Measurements from ENCODE around the gene SLIT1. TPM values are rescaled to one million over a fixed set of nuclear protein-coding genes. Genes with fewer than 3 reads are reported as not detected.
A peak's percentile ranks its signal among the peaks of the same experiment; 100 is the strongest.

SLIT1 gene
- total and polyA plus RNA-seq, 2 experiments from 2014 or later, result not detected

GRCh38 chr10:97200616-97201015 is 14.9 kb upstream of the SLIT1 start:
- no peaks in the 10 kb centered on the region for H3K9me2 ChIP-seq (ENCODE audit: insufficient read depth)
- no peaks in the 10 kb centered on the region for H3K36me3 ChIP-seq (ENCODE audit: low read depth)
- H2AFZ ChIP-seq, result no peak overlapping the region
- H4K20me1 ChIP-seq (ENCODE audit: insufficient read depth), result no peaks in the 10 kb centered on the region
- H3K9ac ChIP-seq, result no peak overlapping the region
- no peaks in the 10 kb centered on the region; the same call in 1 of the 2 replicates for H3K27me3 ChIP-seq (replicated peaks; ENCODE audit: insufficient read depth)
- in situ Hi-C loops (cut with MboI), result loop anchor here (10.0 to 25.0 kb wide), 2 partner anchors 126 to 813 kb away; no protein-coding TSS in a partner anchor
- H3K4me1 ChIP-seq (ENCODE audit: insufficient read depth), result no peaks in the 10 kb centered on the region
- TF ChIP-seq EZH2phosphoT487 (IDR thresholded peaks at IDR 0.05; ENCODE audit: insufficient read depth, low read depth) (no peak), EZH2 (IDR thresholded peaks at IDR 0.05; ENCODE audit: insufficient read depth, poor library complexity, severe bottlenecking) (no peak)
- H3K79me2 ChIP-seq (ENCODE audit: insufficient read depth), result no peaks in the 10 kb centered on the region
- H3K4me2 ChIP-seq (ENCODE audit: unreplicated experiment), result no peak overlapping the region
- H3K4me3 ChIP-seq, result no peak overlapping the region
- 64 to 75% methylated on average over 6 of the region's 6 CpGs for WGBS, 2 experiments (ENCODE audit: low coverage in 1 of 2, low lambda C conversion rate in 2 of 2, missing lambda C conversion rate in 2 of 2)
- H3F3A ChIP-seq (ENCODE audit: insufficient read depth), result no peaks in the 10 kb centered on the region
- DNase-seq, result no peak
- no peaks in the 10 kb centered on the region for H3K9me3 ChIP-seq (ENCODE audit: low read depth)
- no peak overlapping the region for H3K27ac ChIP-seq

- H3K79me2 ChIP-seq (ENCODE audit: insufficient read depth), result no peaks in the 10 kb centered on the region
- in situ Hi-C loops (cut with MboI), result no loop called here
- H2AFZ ChIP-seq, result no peak overlapping the region
- H3K27me3 ChIP-seq (replicated peaks; ENCODE audit: insufficient read depth), result no peaks in the 10 kb centered on the region; the same call in none of the 2 replicates
- H3K4me1 ChIP-seq (ENCODE audit: insufficient read depth), result no peaks in the 10 kb centered on the region
- DNase-seq, result no peak
- no peak overlapping the region for H3K9ac ChIP-seq
- WGBS, 2 experiments (ENCODE audit: low coverage in 1 of 2, low lambda C conversion rate in 2 of 2, missing lambda C conversion rate in 2 of 2), result 44 to 55% methylated on average over 3 of the region's 3 CpGs
- H4K20me1 ChIP-seq (ENCODE audit: insufficient read depth), result no peaks in the 10 kb centered on the region
- no peak overlapping the region for H3K27ac ChIP-seq
- no peak overlapping the region for H3K4me3 ChIP-seq
- H3K9me2 ChIP-seq (ENCODE audit: insufficient read depth), result no peaks in the 10 kb centered on the region
- no peaks in the 10 kb centered on the region for H3K36me3 ChIP-seq (ENCODE audit: low read depth)
- H3K9me3 ChIP-seq (ENCODE audit: low read depth), result no peaks in the 10 kb centered on the region
- TF ChIP-seq EZH2phosphoT487 (IDR thresholded peaks at IDR 0.05; ENCODE audit: insufficient read depth, low read depth), result no peak
- TF ChIP-seq EZH2 (IDR thresholded peaks at IDR 0.05; ENCODE audit: insufficient read depth, poor library complexity, severe bottlenecking), result no peak
- no peak overlapping the region for H3K4me2 ChIP-seq (ENCODE audit: unreplicated experiment)
- H3F3A ChIP-seq (ENCODE audit: insufficient read depth), result no peaks in the 10 kb centered on the region
Measured at GRCh38 chr10:97199152-97199551, 13.4 kb upstream of the SLIT1 start.

DNA sequence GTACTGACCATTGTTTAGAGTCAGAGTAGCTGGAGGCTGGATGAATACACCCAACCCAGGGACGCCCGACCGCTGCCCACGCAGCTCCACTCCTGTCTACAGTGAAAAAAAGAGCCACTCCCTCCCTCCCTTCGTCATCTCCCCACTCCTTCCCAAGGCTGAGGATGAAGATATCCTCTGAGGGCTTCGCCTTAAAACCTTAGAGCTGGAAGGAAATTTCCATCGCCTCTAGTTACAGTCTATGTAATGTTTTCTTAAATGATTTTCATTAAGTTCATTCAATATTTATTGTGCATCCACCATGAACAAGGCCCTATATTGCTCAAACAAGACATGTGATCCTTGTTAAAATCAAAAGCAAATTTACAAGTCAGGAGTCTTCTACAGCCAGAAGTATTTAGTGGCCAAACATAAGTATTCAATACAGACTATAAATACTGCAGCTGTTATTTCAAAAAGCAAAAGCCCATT is 11.3 kb upstream of the SLIT1 start:
- DNase-seq, result peak; percentile 49
- in situ Hi-C loops (cut with MboI), result no loop called here
- Histone ChIP-seq H3K4me1 (ENCODE audit: insufficient read depth) (no peaks in the 10 kb centered on the region), H3K36me3 (ENCODE audit: low read depth) (no peaks in the 10 kb centered on the region), H3K9me3 (ENCODE audit: low read depth) (no peaks in the 10 kb centered on the region), H3K4me2 (ENCODE audit: unreplicated experiment) (no peak overlapping the region), H3K27ac (no peak overlapping the region), H4K20me1 (ENCODE audit: insufficient read depth) (no peaks in the 10 kb centered on the region), H3K9me2 (ENCODE audit: insufficient read depth) (no peaks in the 10 kb centered on the region), H3K27me3 (replicated peaks; ENCODE audit: insufficient read depth) (no peaks in the 10 kb centered on the region; the same call in none of the 2 replicates), H3F3A (ENCODE audit: insufficient read depth) (no peaks in the 10 kb centered on the region), H3K9ac (no peak overlapping the region), H3K79me2 (ENCODE audit: insufficient read depth) (no peaks in the 10 kb centered on the region), H3K4me3 (no peak overlapping the region), H2AFZ (peak overlapping the region; percentile 90)
- no peak for TF ChIP-seq EZH2phosphoT487 (IDR thresholded peaks at IDR 0.05; ENCODE audit: insufficient read depth, low read depth)
- TF ChIP-seq EZH2 (IDR thresholded peaks at IDR 0.05; ENCODE audit: insufficient read depth, poor library complexity, severe bottlenecking), result no peak
- WGBS, 2 experiments (ENCODE audit: low coverage in 1 of 2, low lambda C conversion rate in 2 of 2, missing lambda C conversion rate in 2 of 2), result 5 to 7% methylated on average over 7 of the region's 7 CpGs

DNA sequence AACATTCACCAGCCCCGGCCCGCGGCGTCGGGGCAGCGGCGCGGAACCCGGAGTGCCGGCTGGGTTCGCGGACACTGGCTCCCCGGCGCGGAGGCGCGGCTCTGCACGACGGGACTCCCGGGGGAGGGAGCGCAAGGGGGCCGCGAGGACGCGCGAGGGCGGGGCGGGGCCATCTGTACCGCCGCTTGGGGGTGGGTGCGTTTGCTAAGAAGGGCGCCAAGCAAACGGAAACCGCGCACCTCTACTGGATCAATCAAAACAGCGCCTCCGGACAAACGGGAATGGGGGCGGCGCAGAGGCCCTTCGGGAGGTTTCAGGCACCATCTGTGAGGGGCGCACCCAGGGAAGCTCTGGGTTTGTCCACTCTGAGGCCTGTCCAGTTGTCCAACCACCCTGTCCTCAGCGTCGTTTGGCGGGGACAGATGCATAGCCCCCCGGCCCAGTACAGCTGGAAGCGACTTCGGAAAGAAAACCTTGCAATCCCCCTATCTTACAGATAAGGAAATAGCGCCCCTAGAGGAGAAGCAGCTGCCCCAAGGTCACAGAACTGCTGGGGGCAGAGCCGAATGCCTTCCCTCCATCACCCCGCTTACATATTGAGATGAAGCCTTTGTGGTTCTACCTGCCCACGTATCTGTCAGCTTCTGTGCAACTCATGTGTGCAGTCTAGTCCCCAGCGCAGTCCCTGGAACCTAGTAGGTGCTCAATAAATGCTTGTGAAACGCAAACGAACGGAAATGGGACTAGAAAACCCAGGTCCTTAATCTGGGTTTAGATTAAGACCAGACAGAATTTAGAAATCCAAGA is 10.7 kb upstream of the SLIT1 start:
- H3K9ac ChIP-seq, result no peak overlapping the region
- in situ Hi-C loops (cut with MboI), result no loop called here
- no peak overlapping the region for H3K27ac ChIP-seq
- no peaks in the 10 kb centered on the region for H4K20me1 ChIP-seq (ENCODE audit: insufficient read depth)
- no peaks in the 10 kb centered on the region for H3F3A ChIP-seq (ENCODE audit: insufficient read depth)
- H3K79me2 ChIP-seq (ENCODE audit: insufficient read depth), result no peaks in the 10 kb centered on the region
- peak; percentile 80 for DNase-seq
- TF ChIP-seq EZH2 (IDR thresholded peaks at IDR 0.05; ENCODE audit: insufficient read depth, poor library complexity, severe bottlenecking) (no peak), EZH2phosphoT487 (IDR thresholded peaks at IDR 0.05; ENCODE audit: insufficient read depth, low read depth) (no peak)
- H3K4me3 ChIP-seq, result peak overlapping the region; percentile 73
- WGBS, 2 experiments (ENCODE audit: low coverage in 1 of 2, low lambda C conversion rate in 2 of 2, missing lambda C conversion rate in 2 of 2), result 2 to 5% methylated on average over 34 to 56 of the region's 56 CpGs
- no peaks in the 10 kb centered on the region for H3K4me1 ChIP-seq (ENCODE audit: insufficient read depth)
- H2AFZ ChIP-seq, result peak overlapping the region; percentile 90
- no peaks in the 10 kb centered on the region for H3K9me2 ChIP-seq (ENCODE audit: insufficient read depth)
- no peaks in the 10 kb centered on the region for H3K36me3 ChIP-seq (ENCODE audit: low read depth)
- H3K4me2 ChIP-seq (ENCODE audit: unreplicated experiment), result peak overlapping the region; percentile 79
- H3K27me3 ChIP-seq (replicated peaks; ENCODE audit: insufficient read depth), result no peaks in the 10 kb centered on the region; the same call in none of the 2 replicates
- H3K9me3 ChIP-seq (ENCODE audit: low read depth), result no peaks in the 10 kb centered on the region

Data from GM23248 (cell line).